TTC549 (cell line): Measurements from ENCODE around the gene ARHGEF26.

Source experiments
- FAIRE-seq: peaks from 2 replicates; lab custom pipeline; 2012; peaks lifted over from hg19 to GRCh38; lab: Jason Lieb, UNC

ARHGEF26 gene

GRCh38 chr3:154197751-154198150 lies 76.6 kb downstream of the ARHGEF26 start:
- no peak for FAIRE-seq

GRCh38 chr3:154209499-154209898 lies 88.3 kb downstream of the ARHGEF26 start:
- no peak for FAIRE-seq

- FAIRE-seq, result no peak
Measured at GRCh38 chr3:154210986-154211385, 89.8 kb downstream of the ARHGEF26 start.

GRCh38 chr3:154214306-154214705 lies 93.1 kb downstream of the ARHGEF26 start:
- no peak for FAIRE-seq

- FAIRE-seq, result no peak
Measured at GRCh38 chr3:154217671-154218070, 96.5 kb downstream of the ARHGEF26 start.

GRCh38 chr3:154218728-154219127 lies 97.5 kb downstream of the ARHGEF26 start:
- FAIRE-seq, result no peak

GRCh38 chr3:154220462-154220861 lies 99.3 kb downstream of the ARHGEF26 start:
- FAIRE-seq, result no peak

- FAIRE-seq, result no peak
Measured at GRCh38 chr3:154223519-154223918, 102.3 kb downstream of the ARHGEF26 start.

- FAIRE-seq, result no peak
Measured at GRCh38 chr3:154224366-154224765, 103.2 kb downstream of the ARHGEF26 start.

GRCh38 chr3:154224866-154225265 lies 103.7 kb downstream of the ARHGEF26 start:
- no peak for FAIRE-seq

GRCh38 chr3:154225536-154225935 lies 104.3 kb downstream of the ARHGEF26 start:
- FAIRE-seq, result no peak

GRCh38 chr3:154227531-154227930 lies 106.3 kb downstream of the ARHGEF26 start:
- FAIRE-seq, result no peak

- no peak for FAIRE-seq
Measured at GRCh38 chr3:154228561-154229216, 107.5 kb downstream of the ARHGEF26 start.

GRCh38 chr3:154229217-154229590 lies 108.0 kb downstream of the ARHGEF26 start:
- FAIRE-seq, result no peak

- no peak for FAIRE-seq
Measured at GRCh38 chr3:154235330-154235729, 114.1 kb downstream of the ARHGEF26 start.

- no peak for FAIRE-seq
Measured at GRCh38 chr3:154236331-154236730, 115.1 kb downstream of the ARHGEF26 start.

GRCh38 chr3:154240235-154240634 lies 119.0 kb downstream of the ARHGEF26 start:
- no peak for FAIRE-seq

GRCh38 chr3:154241496-154241895 lies 120.3 kb downstream of the ARHGEF26 start:
- no peak for FAIRE-seq

- FAIRE-seq, result no peak
Measured at GRCh38 chr3:154242766-154243165, 121.6 kb downstream of the ARHGEF26 start.

- FAIRE-seq, result no peak
Measured at GRCh38 chr3:154243353-154243752, 122.2 kb downstream of the ARHGEF26 start.

- FAIRE-seq, result no peak
Measured at GRCh38 chr3:154244644-154245043, 123.5 kb downstream of the ARHGEF26 start.

- no peak for FAIRE-seq
Measured at GRCh38 chr3:154247806-154248415, 126.7 kb downstream of the ARHGEF26 start.

- FAIRE-seq, result no peak
Measured at GRCh38 chr3:154250291-154250690, 129.1 kb downstream of the ARHGEF26 start.

- FAIRE-seq, result no peak
Measured at GRCh38 chr3:154251610-154252009, 130.4 kb downstream of the ARHGEF26 start.
